Keratinocyte (primary cell): ENCODE measurements around the gene PGAM1. TPM values are rescaled to one million over a fixed set of nuclear protein-coding genes. Genes with fewer than 3 reads are reported as not detected.

Source experiments
- DNase-seq: peaks from one replicate; pipeline ENCODE4 v3.0.0-alpha.2; 2011; ENCODE audit warnings: low read depth, missing footprints, low spot score
- FAIRE-seq: peaks from 2 replicates; lab custom pipeline; 2011; peaks lifted over from hg19 to GRCh38; lab: Jason Lieb, UNC
- H2AFZ ChIP-seq: 2 replicates; pipeline ENCODE4 v1.6.0; 2012; ENCODE audit warnings: low read length, control low read depth, inconsistent platforms; ENCODE audit not compliant: control insufficient read depth
- H3K27ac ChIP-seq: 2 replicates; pipeline ENCODE4 v1.5.1; 2011; ENCODE audit warnings: low read length; ENCODE audit not compliant: control insufficient read depth, insufficient read depth
- H3K27me3 ChIP-seq: 3 replicates; pipeline ENCODE4 v1.6.0; 2011; ENCODE audit warnings: low read length; ENCODE audit not compliant: control insufficient read depth, insufficient read depth; ENCODE audit errors: extremely low read depth
- H3K36me3 ChIP-seq, 2 experiments: 2 replicates in 1 of 2; 3 replicates in 1 of 2; pipeline ENCODE4 v1.5.1; 2011; ENCODE audit warnings: low read length in 2 of 2, mild to moderate bottlenecking in 1 of 2; ENCODE audit not compliant: control insufficient read depth in 2 of 2, insufficient read depth in 2 of 2; ENCODE audit errors: extremely low read depth in 1 of 2
- H3K4me1 ChIP-seq: 3 replicates; pipeline ENCODE4 v1.5.1; 2011; ENCODE audit warnings: low read length; ENCODE audit not compliant: control insufficient read depth, insufficient read depth; ENCODE audit errors: extremely low read depth
- H3K4me2 ChIP-seq: 3 replicates; pipeline ENCODE4 v1.6.0; 2011; ENCODE audit warnings: low read depth, low read length; ENCODE audit not compliant: control insufficient read depth, insufficient read depth; ENCODE audit errors: extremely low read depth
- H3K4me3 ChIP-seq, 3 experiments: fragments of 200-600 bp in 1 of 3; sonication (generic) in 1 of 3; 2 replicates in 2 of 3; 3 replicates in 1 of 3; pipeline ENCODE4 v1.5.1; 2011 to 2016; ENCODE audit warnings: low read length in 3 of 3, mild to moderate bottlenecking in 3 of 3, control low read depth in 2 of 3, inconsistent platforms in 1 of 3, low read depth in 1 of 3, mixed read lengths in 1 of 3, mixed run types in 1 of 3, moderate library complexity in 1 of 3; ENCODE audit not compliant: control insufficient read depth in 2 of 3, insufficient read depth in 2 of 3; ENCODE audit errors: extremely low read depth in 1 of 3
- H3K79me2 ChIP-seq: 2 replicates; pipeline ENCODE4 v1.6.0; 2012; ENCODE audit warnings: low read length; ENCODE audit not compliant: control insufficient read depth, insufficient read depth
- H3K9ac ChIP-seq: 3 replicates; pipeline ENCODE4 v1.6.0; 2011; ENCODE audit warnings: low read length; ENCODE audit not compliant: control insufficient read depth, insufficient read depth; ENCODE audit errors: extremely low read depth
- H3K9me1 ChIP-seq: 3 replicates; pipeline ENCODE4 v1.6.0; 2011; ENCODE audit warnings: low read length; ENCODE audit not compliant: control insufficient read depth, insufficient read depth; ENCODE audit errors: extremely low read depth
- H3K9me3 ChIP-seq: 2 replicates; pipeline ENCODE4 v1.5.1; 2012; ENCODE audit warnings: low read depth, low read length; ENCODE audit not compliant: control insufficient read depth
- H4K20me1 ChIP-seq: 3 replicates; pipeline ENCODE4 v1.6.0; 2011; ENCODE audit warnings: low read length; ENCODE audit not compliant: control insufficient read depth, insufficient read depth; ENCODE audit errors: extremely low read depth
- EZH2 ChIP-seq: IDR thresholded peaks from one replicate; pipeline ENCODE4 v1.6.1; 2012; ENCODE audit warnings: inconsistent platforms, mild to moderate bottlenecking, low read length, moderate library complexity
- dilution Hi-C: fragments of 300-500 bp; cut with MboI; formaldehyde crosslinking; loops from one replicate; pipeline ENCODE4 v1.7.0; 2020; ENCODE audit warnings: low sequenced_read_pairs; ENCODE audit not compliant: extremely low pct_ligation_motif_present
- polyA plus RNA-seq, 5 experiments: library from polyadenylated mRNA; depleted of rRNA in 3 of 5; stranded (reverse) in 3 of 5; stranded (forward) in 1 of 5; unstranded in 1 of 5; fragments of >200 nt; gene quantifications; 1 replicate in 1 of 5; 2 replicates in 3 of 5; 3 replicates in 1 of 5; pipeline versions ENCODE4 v1.2.1 to v1.2.3, GENCODE V29; 2011 to 2012; ENCODE audit warnings: missing spikeins in 2 of 5, low read depth in 1 of 5, low replicate concordance in 1 of 5
- TF ChIP-seq, protein P1 (sequence below), 3 experiments: IDR thresholded peaks in 1 of 3; conservative IDR thresholded peaks in 1 of 3; optimal IDR thresholded peaks in 1 of 3; 2 replicates in 2 of 3; 3 replicates in 1 of 3; pipeline versions ENCODE3 to v1.5.1; 2011; ENCODE audit warnings: low read length in 3 of 3, mild to moderate bottlenecking in 3 of 3, moderate library complexity in 2 of 3, control low read depth in 1 of 3, inconsistent platforms in 1 of 3; ENCODE audit not compliant: insufficient read depth in 2 of 3; ENCODE audit errors: extremely low read depth in 1 of 3

PGAM1 gene
- polyA plus RNA-seq, 1 donor (not counting 4 experiments of a cell fraction or from before 2014, with no cell fraction given): 624 TPM

GRCh38 chr10:97400665-97401454 lies 25.1 kb upstream of the PGAM1 start, which contains the start of gene RRP12:
TSS of gene RRP12 (minus strand) at chr10:97401340. CDS start at chr10:97401231, 109 bp downstream.
- TF ChIP-seq, protein P1, sequence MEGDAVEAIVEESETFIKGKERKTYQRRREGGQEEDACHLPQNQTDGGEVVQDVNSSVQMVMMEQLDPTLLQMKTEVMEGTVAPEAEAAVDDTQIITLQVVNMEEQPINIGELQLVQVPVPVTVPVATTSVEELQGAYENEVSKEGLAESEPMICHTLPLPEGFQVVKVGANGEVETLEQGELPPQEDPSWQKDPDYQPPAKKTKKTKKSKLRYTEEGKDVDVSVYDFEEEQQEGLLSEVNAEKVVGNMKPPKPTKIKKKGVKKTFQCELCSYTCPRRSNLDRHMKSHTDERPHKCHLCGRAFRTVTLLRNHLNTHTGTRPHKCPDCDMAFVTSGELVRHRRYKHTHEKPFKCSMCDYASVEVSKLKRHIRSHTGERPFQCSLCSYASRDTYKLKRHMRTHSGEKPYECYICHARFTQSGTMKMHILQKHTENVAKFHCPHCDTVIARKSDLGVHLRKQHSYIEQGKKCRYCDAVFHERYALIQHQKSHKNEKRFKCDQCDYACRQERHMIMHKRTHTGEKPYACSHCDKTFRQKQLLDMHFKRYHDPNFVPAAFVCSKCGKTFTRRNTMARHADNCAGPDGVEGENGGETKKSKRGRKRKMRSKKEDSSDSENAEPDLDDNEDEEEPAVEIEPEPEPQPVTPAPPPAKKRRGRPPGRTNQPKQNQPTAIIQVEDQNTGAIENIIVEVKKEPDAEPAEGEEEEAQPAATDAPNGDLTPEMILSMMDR (optimal IDR thresholded peaks at IDR 0.05 in 1 of 3, IDR thresholded peaks at IDR 0.05 in 1 of 3, conservative IDR thresholded peaks at IDR 0.05 in 1 of 3; ENCODE audit: extremely low read depth in 1 of 3, insufficient read depth in 2 of 3, low read length in 3 of 3): peak in 2 of 3 experiments; percentile 10 to 35
- no peak for TF ChIP-seq EZH2
- Histone ChIP-seq H3K4me2 (peak within 1 kb of the TSS; percentile 66), H3K36me3 (peaks cover 8 to 10% of the 10 kb centered on the region in 2 experiments), H3K27me3 (no peaks in the 10 kb centered on the region), H3K9me3 (no peaks in the 10 kb centered on the region), H3K27ac (peak within 1 kb of the TSS; percentile 86), H3K4me3 (peak within 1 kb of the TSS; percentile 64 to 71 (median 68)), H3K9ac (peak within 1 kb of the TSS; percentile 94), H3K4me1 (no peaks in the 10 kb centered on the region), H3K79me2 (peaks cover 16% of the 10 kb centered on the region), H4K20me1 (no peaks in the 10 kb centered on the region), H3K9me1 (no peaks in the 10 kb centered on the region), H2AFZ (peak within 1 kb of the TSS; percentile 94)
- FAIRE-seq (peak; percentile 97), DNase-seq (peak; percentile 95)
- dilution Hi-C loops: no loop called here

GRCh38 chr10:97401455-97401919 lies 24.5 kb upstream of the PGAM1 start:
- H3K27me3 ChIP-seq: no peaks in the 10 kb centered on the region
- no peaks in the 10 kb centered on the region for H3K9me1 ChIP-seq
- H4K20me1 ChIP-seq: no peaks in the 10 kb centered on the region
- peaks cover 2 to 4% of the 10 kb centered on the region in 2 experiments for H3K36me3 ChIP-seq
- TF ChIP-seq, protein P1 (optimal IDR thresholded peaks at IDR 0.05 in 1 of 3, IDR thresholded peaks at IDR 0.05 in 1 of 3, conservative IDR thresholded peaks at IDR 0.05 in 1 of 3; ENCODE audit: extremely low read depth in 1 of 3, insufficient read depth in 2 of 3, low read length in 3 of 3): no peak
- TF ChIP-seq EZH2: no peak
- H3K9ac ChIP-seq: peak overlapping the region; percentile 94
- no peak for DNase-seq
- peak overlapping the region; percentile 86 for H3K27ac ChIP-seq
- H3K4me1 ChIP-seq: peaks cover under 1% of the 10 kb centered on the region
- H3K4me2 ChIP-seq: peak overlapping the region; percentile 66
- peak overlapping the region in 2 of 3 experiments; percentile 64 to 68 for H3K4me3 ChIP-seq
- dilution Hi-C loops: no loop called here
- H3K79me2 ChIP-seq: peaks cover 13% of the 10 kb centered on the region
- H3K9me3 ChIP-seq: no peaks in the 10 kb centered on the region
- peak overlapping the region; percentile 54 for H2AFZ ChIP-seq
- no peak for FAIRE-seq
